C4-2B (cell line): Measurements from ENCODE around the gene TTC34.

ENCODE experiments used
- CTCF ChIP-seq: fragments of 450-650 bp; conservative IDR thresholded peaks from 2 replicates; pipeline ENCODE4 v1.5.1; 2017; ENCODE audit warnings: mild to moderate bottlenecking
- ZFX ChIP-seq: fragments of 450-650 bp; IDR thresholded peaks from 2 replicates; pipeline ENCODE4 v1.6.1; 2017

GRCh38 chr1:2845869-2846268 lies 44.4 kb upstream of the TTC34 start:
- no peak for TF ChIP-seq CTCF
- TF ChIP-seq ZFX = no peak
